ENCODE data around the gene PRKCA. TPM values are rescaled to one million over a fixed set of nuclear protein-coding genes. Genes with fewer than 3 reads are reported as not detected.

PRKCA gene
- total RNA-seq, 3 donors from 2014 or later (not counting 1 experiment from before 2014, with no cell fraction given): 19.6 to 29.0 (median 20.4) TPM

DNA sequence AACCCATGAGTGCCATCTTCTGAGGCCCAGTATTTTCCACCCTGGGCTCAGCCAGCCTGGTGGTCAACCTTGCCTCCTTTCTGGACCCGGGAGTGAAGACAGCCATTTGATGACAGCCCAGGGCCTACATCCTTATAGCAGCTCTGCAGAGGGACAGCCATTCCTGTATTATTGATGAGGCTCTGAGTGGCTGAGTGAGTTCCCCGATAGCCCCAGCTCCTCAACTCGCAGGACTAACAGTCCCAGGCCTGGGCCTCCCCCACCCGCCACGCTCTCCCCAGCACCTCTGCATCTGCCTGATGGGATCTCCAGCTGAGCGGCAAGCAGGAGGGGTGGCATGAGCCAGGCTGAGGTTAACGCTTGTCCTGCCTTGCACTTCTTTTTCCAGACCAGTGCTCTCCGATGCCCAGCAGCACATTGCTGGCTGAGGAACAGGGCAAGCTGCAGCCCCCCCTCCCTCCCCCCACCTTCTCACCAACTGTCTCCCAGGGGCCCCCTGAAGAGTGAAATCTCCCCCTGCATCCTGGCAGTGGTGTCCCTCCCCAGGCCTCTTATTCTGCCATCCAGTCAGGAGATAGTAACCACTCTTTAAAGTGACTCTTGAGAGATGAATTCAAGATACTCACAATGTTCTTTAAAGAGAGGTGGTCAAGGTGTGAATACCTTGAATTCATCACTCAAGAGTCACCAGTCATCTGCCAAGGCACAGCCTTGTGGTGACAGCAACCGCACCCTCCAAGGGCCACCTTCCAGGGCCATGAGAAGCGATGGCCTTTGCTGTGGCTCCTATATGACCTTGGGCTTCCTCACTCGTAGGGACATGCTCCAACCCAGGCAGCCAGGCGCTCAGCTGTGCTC lies 556.0 kb downstream of the PRKCA start:
- no peaks in the 10 kb centered on the region for H3K9me3 Mint-ChIP-seq
- intact Hi-C loops (cut with micrococcal nuclease): loop anchor here (10.0 kb wide), 1 partner anchor 1424 kb away; no protein-coding TSS in a partner anchor
- TF ChIP-seq, protein P1, sequence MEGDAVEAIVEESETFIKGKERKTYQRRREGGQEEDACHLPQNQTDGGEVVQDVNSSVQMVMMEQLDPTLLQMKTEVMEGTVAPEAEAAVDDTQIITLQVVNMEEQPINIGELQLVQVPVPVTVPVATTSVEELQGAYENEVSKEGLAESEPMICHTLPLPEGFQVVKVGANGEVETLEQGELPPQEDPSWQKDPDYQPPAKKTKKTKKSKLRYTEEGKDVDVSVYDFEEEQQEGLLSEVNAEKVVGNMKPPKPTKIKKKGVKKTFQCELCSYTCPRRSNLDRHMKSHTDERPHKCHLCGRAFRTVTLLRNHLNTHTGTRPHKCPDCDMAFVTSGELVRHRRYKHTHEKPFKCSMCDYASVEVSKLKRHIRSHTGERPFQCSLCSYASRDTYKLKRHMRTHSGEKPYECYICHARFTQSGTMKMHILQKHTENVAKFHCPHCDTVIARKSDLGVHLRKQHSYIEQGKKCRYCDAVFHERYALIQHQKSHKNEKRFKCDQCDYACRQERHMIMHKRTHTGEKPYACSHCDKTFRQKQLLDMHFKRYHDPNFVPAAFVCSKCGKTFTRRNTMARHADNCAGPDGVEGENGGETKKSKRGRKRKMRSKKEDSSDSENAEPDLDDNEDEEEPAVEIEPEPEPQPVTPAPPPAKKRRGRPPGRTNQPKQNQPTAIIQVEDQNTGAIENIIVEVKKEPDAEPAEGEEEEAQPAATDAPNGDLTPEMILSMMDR (IDR thresholded peaks at IDR 0.05): no peak
- Histone ChIP-seq H3K36me3 (ENCODE audit: control insufficient read depth, insufficient read depth, low read length) (no peaks in the 10 kb centered on the region), H3K9me3 (ENCODE audit: control insufficient read depth, insufficient read depth, low read length) (no peaks in the 10 kb centered on the region), H3K27ac (ENCODE audit: low read length) (no peak overlapping the region), H3K27me3 (ENCODE audit: control insufficient read depth, insufficient read depth, low read length) (no peaks in the 10 kb centered on the region), H3K4me1 (ENCODE audit: control insufficient read depth, insufficient read depth, low read length) (no peaks in the 10 kb centered on the region), H3K4me3 (ENCODE audit: low read length) (no peak overlapping the region)
- H3K36me3 Mint-ChIP-seq: no peaks in the 10 kb centered on the region
- ATAC-seq (no peak), DNase-seq (no peak)
- no peak overlapping the region for H3K27ac Mint-ChIP-seq
- H3K27me3 Mint-ChIP-seq (ENCODE audit: low read depth in 2 of 2): peaks cover 16 to 29% of the 10 kb centered on the region in 2 donors
- no peaks in the 10 kb centered on the region for H3K4me1 Mint-ChIP-seq
- WGBS (ENCODE audit: insufficient coverage): 88% methylated on average over 12 of the region's 12 CpGs
- no peak overlapping the region for H3K4me3 Mint-ChIP-seq

DNA sequence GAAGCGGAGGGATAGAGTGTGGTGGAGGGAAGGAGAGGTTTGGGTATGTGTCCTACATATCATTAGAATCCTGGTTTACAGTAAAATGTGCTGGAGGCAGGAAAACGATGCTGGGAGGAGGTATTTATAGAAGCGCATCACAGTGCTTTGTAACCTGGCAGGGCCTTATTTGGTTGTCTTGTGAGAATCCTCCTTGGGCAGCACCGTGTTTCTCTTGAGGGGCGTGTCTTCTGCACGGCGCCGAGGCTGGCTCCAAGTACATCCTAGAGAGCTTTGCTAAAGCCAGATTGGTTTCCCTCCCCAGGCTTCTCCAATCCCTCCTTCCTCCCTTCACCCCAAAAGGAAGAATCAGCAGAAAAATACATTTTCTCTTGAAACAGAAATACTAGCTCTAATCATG lies 556.9 kb downstream of the PRKCA start:
- Histone ChIP-seq H3K4me1 (ENCODE audit: control insufficient read depth, insufficient read depth, low read length) (no peaks in the 10 kb centered on the region), H3K27ac (ENCODE audit: low read length) (no peak overlapping the region), H3K4me3 (ENCODE audit: low read length) (no peak overlapping the region), H3K36me3 (ENCODE audit: control insufficient read depth, insufficient read depth, low read length) (no peaks in the 10 kb centered on the region), H3K9me3 (ENCODE audit: control insufficient read depth, insufficient read depth, low read length) (no peaks in the 10 kb centered on the region), H3K27me3 (ENCODE audit: control insufficient read depth, insufficient read depth, low read length) (no peaks in the 10 kb centered on the region)
- ATAC-seq (no peak), DNase-seq (no peak)
- Mint-ChIP-seq H3K4me3 (no peak overlapping the region), H3K4me1 (no peaks in the 10 kb centered on the region), H3K9me3 (no peaks in the 10 kb centered on the region), H3K36me3 (no peaks in the 10 kb centered on the region), H3K27me3 (ENCODE audit: low read depth in 2 of 2) (peaks cover 19 to 34% of the 10 kb centered on the region in 2 donors), H3K27ac (no peak overlapping the region)
- TF ChIP-seq, protein P1 (IDR thresholded peaks at IDR 0.05): no peak
- 81% methylated on average over 8 of the region's 8 CpGs for WGBS (ENCODE audit: insufficient coverage)
- intact Hi-C loops (cut with micrococcal nuclease): loop anchor here (10.0 kb wide), 1 partner anchor 1425 kb away; no protein-coding TSS in a partner anchor

DNA sequence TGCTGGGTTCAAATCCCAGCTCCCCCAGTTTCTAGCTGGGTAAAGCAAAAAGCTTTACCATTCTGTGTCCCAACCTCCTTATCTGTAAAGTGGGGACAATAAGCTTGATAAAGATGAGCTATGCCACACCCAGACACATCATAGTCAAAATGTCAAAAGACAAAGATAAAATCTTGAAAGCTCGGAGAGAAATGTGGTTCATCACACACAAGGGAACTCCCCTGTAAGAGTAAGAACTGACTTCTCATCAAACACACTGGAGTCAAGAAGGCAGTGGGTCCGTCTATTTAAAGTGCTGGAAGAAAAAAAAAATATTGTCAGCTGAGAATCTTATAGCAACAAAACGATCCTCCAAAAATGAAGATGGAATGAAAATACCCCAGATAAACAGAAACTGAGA lies 557.8 kb downstream of the PRKCA start:
- Histone ChIP-seq H3K4me1 (ENCODE audit: control insufficient read depth, insufficient read depth, low read length) (no peaks in the 10 kb centered on the region), H3K36me3 (ENCODE audit: control insufficient read depth, insufficient read depth, low read length) (no peaks in the 10 kb centered on the region), H3K27ac (ENCODE audit: low read length) (no peak overlapping the region), H3K27me3 (ENCODE audit: control insufficient read depth, insufficient read depth, low read length) (no peaks in the 10 kb centered on the region), H3K9me3 (ENCODE audit: control insufficient read depth, insufficient read depth, low read length) (no peaks in the 10 kb centered on the region), H3K4me3 (ENCODE audit: low read length) (no peak overlapping the region)
- Mint-ChIP-seq H3K4me3 (no peak overlapping the region), H3K36me3 (no peaks in the 10 kb centered on the region), H3K27ac (no peak overlapping the region), H3K9me3 (no peaks in the 10 kb centered on the region), H3K4me1 (no peaks in the 10 kb centered on the region), H3K27me3 (ENCODE audit: low read depth in 2 of 2) (peaks cover 19 to 34% of the 10 kb centered on the region in 2 donors)
- no CpG with 5 or more reads among the region's 3 CpGs for WGBS (ENCODE audit: insufficient coverage)
- DNase-seq (no peak), ATAC-seq (no peak)
- TF ChIP-seq, protein P1 (IDR thresholded peaks at IDR 0.05): no peak
- intact Hi-C loops (cut with micrococcal nuclease): no loop called here

Other genes starting within 250 kb of the PRKCA start
- gene CEP112, start 110.5 kb upstream of the PRKCA start, total RNA-seq: 1 to 10 TPM in 1 of 3 donors, under 1 TPM in 2; 0.60 to 1.1 (median 0.85) TPM
- gene APOH, start 73.2 kb upstream of the PRKCA start, total RNA-seq: not detected